ENCODE results near the gene VCAN. TPM values are rescaled to one million over a fixed set of nuclear protein-coding genes. Genes with fewer than 3 reads are reported as not detected.

The VCAN gene
- total and polyA plus RNA-seq, 4 donors: 0.97 to 15.6 (median 4.8) TPM

DNA sequence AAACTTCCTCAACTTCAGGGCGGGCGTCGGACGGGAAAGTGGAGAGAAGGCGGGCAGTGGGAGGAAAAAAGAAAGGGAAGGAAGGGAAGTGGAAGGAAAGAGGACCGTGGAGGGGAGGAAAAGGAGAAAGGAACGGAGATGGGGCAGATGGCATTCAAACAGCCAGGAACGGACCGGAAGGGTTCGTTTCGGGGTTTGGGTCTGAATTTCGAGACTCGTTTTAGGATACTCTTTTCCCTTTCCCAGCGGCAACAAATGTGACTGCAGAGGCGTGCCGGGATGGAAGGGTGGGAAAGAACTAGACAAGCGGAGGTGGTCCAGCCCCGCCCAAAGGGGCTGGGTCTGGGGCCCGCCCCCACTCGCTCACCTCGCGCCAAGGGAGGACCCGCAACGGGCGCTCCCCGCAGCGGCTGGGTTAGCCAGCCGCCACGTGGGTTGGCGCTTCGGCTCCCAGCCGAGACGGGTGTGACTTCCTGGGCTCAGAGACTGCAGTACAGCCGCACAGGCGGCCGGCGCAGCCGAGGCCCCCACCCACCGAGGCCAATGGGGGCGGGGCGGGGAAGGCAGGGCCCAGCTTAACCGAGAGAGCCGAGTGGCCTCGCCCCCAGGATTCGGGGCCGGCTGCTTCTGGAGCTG, 2.7 kb downstream of the VCAN start:
- Histone ChIP-seq H3K36me3 (ENCODE audit: control insufficient read depth in 4 of 4, insufficient read depth in 3 of 4, low read depth in 1 of 4, low read length in 3 of 4) (no peaks in the 10 kb centered on the region), H3K4me3 (ENCODE audit: low read depth in 1 of 3, low read length in 3 of 3) (peak overlapping the region in 2 of 3 donors; percentile 20 to 47), H3K27me3 (ENCODE audit: control insufficient read depth in 4 of 4, insufficient read depth in 4 of 4, low read length in 3 of 4) (peaks cover 0 to 29% (median 10%) of the 10 kb centered on the region in 4 donors), H3K27ac (ENCODE audit: low read depth in 1 of 2, low read length in 2 of 2) (no peak overlapping the region), H3K9ac (ENCODE audit: low read depth in 1 of 2, low read length in 2 of 2) (no peak overlapping the region), H3K4me1 (ENCODE audit: control insufficient read depth in 4 of 4, insufficient read depth in 4 of 4, low read length in 3 of 4) (peaks cover 11 to 34% (median 22%) of the 10 kb centered on the region in 4 donors), H3K9me3 (ENCODE audit: control insufficient read depth in 4 of 4, low read length in 3 of 4) (peaks cover 0 to 4% (median 0%) of the 10 kb centered on the region in 4 donors)
- 2% methylated on average over 46 of the region's 46 CpGs for WGBS
- TF ChIP-seq, protein P1, sequence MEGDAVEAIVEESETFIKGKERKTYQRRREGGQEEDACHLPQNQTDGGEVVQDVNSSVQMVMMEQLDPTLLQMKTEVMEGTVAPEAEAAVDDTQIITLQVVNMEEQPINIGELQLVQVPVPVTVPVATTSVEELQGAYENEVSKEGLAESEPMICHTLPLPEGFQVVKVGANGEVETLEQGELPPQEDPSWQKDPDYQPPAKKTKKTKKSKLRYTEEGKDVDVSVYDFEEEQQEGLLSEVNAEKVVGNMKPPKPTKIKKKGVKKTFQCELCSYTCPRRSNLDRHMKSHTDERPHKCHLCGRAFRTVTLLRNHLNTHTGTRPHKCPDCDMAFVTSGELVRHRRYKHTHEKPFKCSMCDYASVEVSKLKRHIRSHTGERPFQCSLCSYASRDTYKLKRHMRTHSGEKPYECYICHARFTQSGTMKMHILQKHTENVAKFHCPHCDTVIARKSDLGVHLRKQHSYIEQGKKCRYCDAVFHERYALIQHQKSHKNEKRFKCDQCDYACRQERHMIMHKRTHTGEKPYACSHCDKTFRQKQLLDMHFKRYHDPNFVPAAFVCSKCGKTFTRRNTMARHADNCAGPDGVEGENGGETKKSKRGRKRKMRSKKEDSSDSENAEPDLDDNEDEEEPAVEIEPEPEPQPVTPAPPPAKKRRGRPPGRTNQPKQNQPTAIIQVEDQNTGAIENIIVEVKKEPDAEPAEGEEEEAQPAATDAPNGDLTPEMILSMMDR (IDR thresholded peaks at IDR 0.05; ENCODE audit: low read depth, low read length, missing input control): no peak
- TF ChIP-seq, protein P2, sequence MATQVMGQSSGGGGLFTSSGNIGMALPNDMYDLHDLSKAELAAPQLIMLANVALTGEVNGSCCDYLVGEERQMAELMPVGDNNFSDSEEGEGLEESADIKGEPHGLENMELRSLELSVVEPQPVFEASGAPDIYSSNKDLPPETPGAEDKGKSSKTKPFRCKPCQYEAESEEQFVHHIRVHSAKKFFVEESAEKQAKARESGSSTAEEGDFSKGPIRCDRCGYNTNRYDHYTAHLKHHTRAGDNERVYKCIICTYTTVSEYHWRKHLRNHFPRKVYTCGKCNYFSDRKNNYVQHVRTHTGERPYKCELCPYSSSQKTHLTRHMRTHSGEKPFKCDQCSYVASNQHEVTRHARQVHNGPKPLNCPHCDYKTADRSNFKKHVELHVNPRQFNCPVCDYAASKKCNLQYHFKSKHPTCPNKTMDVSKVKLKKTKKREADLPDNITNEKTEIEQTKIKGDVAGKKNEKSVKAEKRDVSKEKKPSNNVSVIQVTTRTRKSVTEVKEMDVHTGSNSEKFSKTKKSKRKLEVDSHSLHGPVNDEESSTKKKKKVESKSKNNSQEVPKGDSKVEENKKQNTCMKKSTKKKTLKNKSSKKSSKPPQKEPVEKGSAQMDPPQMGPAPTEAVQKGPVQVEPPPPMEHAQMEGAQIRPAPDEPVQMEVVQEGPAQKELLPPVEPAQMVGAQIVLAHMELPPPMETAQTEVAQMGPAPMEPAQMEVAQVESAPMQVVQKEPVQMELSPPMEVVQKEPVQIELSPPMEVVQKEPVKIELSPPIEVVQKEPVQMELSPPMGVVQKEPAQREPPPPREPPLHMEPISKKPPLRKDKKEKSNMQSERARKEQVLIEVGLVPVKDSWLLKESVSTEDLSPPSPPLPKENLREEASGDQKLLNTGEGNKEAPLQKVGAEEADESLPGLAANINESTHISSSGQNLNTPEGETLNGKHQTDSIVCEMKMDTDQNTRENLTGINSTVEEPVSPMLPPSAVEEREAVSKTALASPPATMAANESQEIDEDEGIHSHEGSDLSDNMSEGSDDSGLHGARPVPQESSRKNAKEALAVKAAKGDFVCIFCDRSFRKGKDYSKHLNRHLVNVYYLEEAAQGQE (IDR thresholded peaks at IDR 0.05): no peak
- TF ChIP-seq, protein P3, sequence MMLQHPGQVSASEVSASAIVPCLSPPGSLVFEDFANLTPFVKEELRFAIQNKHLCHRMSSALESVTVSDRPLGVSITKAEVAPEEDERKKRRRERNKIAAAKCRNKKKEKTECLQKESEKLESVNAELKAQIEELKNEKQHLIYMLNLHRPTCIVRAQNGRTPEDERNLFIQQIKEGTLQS (IDR thresholded peaks at IDR 0.05): no peak
- TF ChIP-seq FOXA1 (IDR thresholded peaks at IDR 0.05) (no peak), NR2F2 (IDR thresholded peaks at IDR 0.05) (no peak), FOXA2 (IDR thresholded peaks at IDR 0.05) (no peak), HNF4A (conservative IDR thresholded peaks at IDR 0.05) (no peak), RAD21 (IDR thresholded peaks at IDR 0.05) (no peak)
- TF ChIP-seq, protein P4, sequence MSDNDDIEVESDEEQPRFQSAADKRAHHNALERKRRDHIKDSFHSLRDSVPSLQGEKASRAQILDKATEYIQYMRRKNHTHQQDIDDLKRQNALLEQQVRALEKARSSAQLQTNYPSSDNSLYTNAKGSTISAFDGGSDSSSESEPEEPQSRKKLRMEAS (IDR thresholded peaks at IDR 0.05): no peak
- DNase-seq (ENCODE audit: low spot score): peak; percentile 41

DNA sequence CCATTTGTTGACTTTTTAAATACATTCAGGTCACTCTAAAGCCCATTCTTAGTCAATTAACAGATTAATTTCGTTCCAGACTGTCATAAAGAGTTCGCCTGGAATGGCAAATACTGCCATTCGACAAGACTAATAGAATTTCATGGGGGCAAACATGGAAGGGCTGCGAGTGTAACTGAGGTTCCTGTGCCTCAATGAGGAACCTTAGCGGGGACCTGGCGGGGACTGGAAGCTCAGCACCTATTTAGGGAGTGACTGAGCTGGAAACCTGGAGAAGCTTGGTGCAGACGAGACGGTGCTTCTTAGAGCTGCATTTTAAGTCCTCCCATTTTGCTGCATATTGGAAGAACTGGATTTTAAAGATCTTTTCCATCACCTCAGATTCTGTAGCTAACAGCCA, 3.4 kb downstream of the VCAN start:
- Histone ChIP-seq H3K27ac (ENCODE audit: low read depth in 1 of 2, low read length in 2 of 2) (no peak overlapping the region), H3K27me3 (ENCODE audit: control insufficient read depth in 4 of 4, insufficient read depth in 4 of 4, low read length in 3 of 4) (peaks cover 0 to 24% (median 10%) of the 10 kb centered on the region in 4 donors), H3K4me1 (ENCODE audit: control insufficient read depth in 4 of 4, insufficient read depth in 4 of 4, low read length in 3 of 4) (peaks cover 11 to 34% (median 22%) of the 10 kb centered on the region in 4 donors), H3K9ac (ENCODE audit: low read depth in 1 of 2, low read length in 2 of 2) (no peak overlapping the region), H3K9me3 (ENCODE audit: control insufficient read depth in 4 of 4, low read length in 3 of 4) (peaks cover 0 to 4% (median 0%) of the 10 kb centered on the region in 4 donors), H3K4me3 (ENCODE audit: low read depth in 1 of 3, low read length in 3 of 3) (peak overlapping the region in 1 of 3 donors; percentile 47), H3K36me3 (ENCODE audit: control insufficient read depth in 4 of 4, insufficient read depth in 3 of 4, low read depth in 1 of 4, low read length in 3 of 4) (no peaks in the 10 kb centered on the region)
- TF ChIP-seq, protein P1 (IDR thresholded peaks at IDR 0.05; ENCODE audit: low read depth, low read length, missing input control): no peak
- TF ChIP-seq FOXA1 (IDR thresholded peaks at IDR 0.05): no peak
- no peak for DNase-seq (ENCODE audit: low spot score)
- 15% methylated on average over 8 of the region's 8 CpGs for WGBS

Data from liver (tissue), 9 donors.